SJCRH30 (cell line): Measurements from ENCODE around the gene ACTN1. TPM values are rescaled to one million over a fixed set of nuclear protein-coding genes. Genes with fewer than 3 reads are reported as not detected.

Source experiments
- DNase-seq, 2 experiments: peaks; one replicate each; pipeline ENCODE4 v3.0.0-alpha.2; 2015 to 2020
- H3K27ac ChIP-seq: fragments of 250-450 bp; sonication (Bioruptor Pico); 2 replicates; pipeline ENCODE4 v1.5.1; 2020; ENCODE audit warnings: mild to moderate bottlenecking, moderate library complexity
- H3K27me3 ChIP-seq: fragments of 250-450 bp; sonication (Bioruptor Pico); 2 replicates; pipeline ENCODE4 v1.5.1; 2020; ENCODE audit warnings: mild to moderate bottlenecking, moderate library complexity
- H3K36me3 ChIP-seq: fragments of 250-450 bp; sonication (Bioruptor Pico); 2 replicates; pipeline ENCODE4 v1.5.1; 2020; ENCODE audit warnings: mild to moderate bottlenecking, moderate library complexity
- H3K4me1 ChIP-seq: fragments of 250-450 bp; sonication (Bioruptor Pico); 2 replicates; pipeline ENCODE4 v1.5.1; 2020; ENCODE audit warnings: mild to moderate bottlenecking, moderate library complexity
- H3K4me3 ChIP-seq: fragments of 250-450 bp; sonication (Bioruptor Pico); 2 replicates; pipeline ENCODE4 v1.5.1; 2020; ENCODE audit warnings: mild to moderate bottlenecking, moderate library complexity
- H3K9me3 ChIP-seq: fragments of 250-450 bp; sonication (Bioruptor Pico); replicated peaks from 2 replicates; pipeline ENCODE4 v1.5.1; 2020; ENCODE audit warnings: mild to moderate bottlenecking, moderate library complexity
- total RNA-seq: library from RNA; depleted of rRNA; stranded (reverse); fragments of >200 nt; shearing (Covaris generic); gene quantifications from 2 replicates; pipeline ENCODE4 v1.2.3, GENCODE V29; 2014

ACTN1 gene
- total RNA-seq, 1 experiment from 2014 or later = 101 TPM

- no peak for DNase-seq
- Histone ChIP-seq H3K9me3 (no peaks in the 10 kb centered on the region), H3K27me3 (no peaks in the 10 kb centered on the region), H3K36me3 (peaks cover 17% of the 10 kb centered on the region), H3K27ac (no peak overlapping the region; the same call in 1 of the 2 replicates), H3K4me1 (peaks cover 75% of the 10 kb centered on the region), H3K4me3 (no peak overlapping the region)
These were observed 10.4 kb downstream of the ACTN1 start for GRCh38 chr14:68968721-68969120.

- H3K36me3 ChIP-seq = peaks cover 10% of the 10 kb centered on the region
These were observed 11.1 kb downstream of the ACTN1 start for GRCh38 chr14:68968051-68968450.

GRCh38 chr14:68967459-68967940, 11.6 kb downstream of the ACTN1 start:
- H3K27me3 ChIP-seq = no peaks in the 10 kb centered on the region
- H3K4me3 ChIP-seq = no peak overlapping the region
- H3K27ac ChIP-seq = peak overlapping the region; percentile 68
- H3K4me1 ChIP-seq = peaks cover 79% of the 10 kb centered on the region
- DNase-seq = no peak
- no peaks in the 10 kb centered on the region for H3K9me3 ChIP-seq
- H3K36me3 ChIP-seq = peaks cover 6% of the 10 kb centered on the region; the same call in 1 of the 2 replicates

More at GRCh38 chr14:68968051-68968450, 11.1 kb downstream of the ACTN1 start:
- no peak for DNase-seq
- Histone ChIP-seq H3K9me3 (no peaks in the 10 kb centered on the region), H3K4me1 (peaks cover 79% of the 10 kb centered on the region), H3K27me3 (no peaks in the 10 kb centered on the region), H3K27ac (no peak overlapping the region; the same call in 1 of the 2 replicates), H3K4me3 (no peak overlapping the region)

GRCh38 chr14:68966872-68967301, 12.2 kb downstream of the ACTN1 start:
- Histone ChIP-seq H3K27ac (peak overlapping the region; percentile 68), H3K4me1 (peaks cover 79% of the 10 kb centered on the region)
- DNase-seq = peak; percentile 82 to 85

GRCh38 chr14:68965261-68965761, 13.8 kb downstream of the ACTN1 start:
- H3K9me3 ChIP-seq = no peaks in the 10 kb centered on the region
- H3K27ac ChIP-seq = peak overlapping the region; percentile 50; the same call in 1 of the 2 replicates
- H3K27me3 ChIP-seq = no peaks in the 10 kb centered on the region
- no peak overlapping the region for H3K4me3 ChIP-seq
- H3K4me1 ChIP-seq = peaks cover 68% of the 10 kb centered on the region
- no peaks in the 10 kb centered on the region; the same call in 1 of the 2 replicates for H3K36me3 ChIP-seq
- DNase-seq = no peak

More at GRCh38 chr14:68966872-68967301, 12.2 kb downstream of the ACTN1 start:
- Histone ChIP-seq H3K4me3 (no peak overlapping the region), H3K36me3 (peaks cover 6% of the 10 kb centered on the region; the same call in 1 of the 2 replicates), H3K27me3 (no peaks in the 10 kb centered on the region), H3K9me3 (no peaks in the 10 kb centered on the region)

GRCh38 chr14:68964300-68965093, 14.6 kb downstream of the ACTN1 start:
- Histone ChIP-seq H3K4me3 (no peak overlapping the region), H3K9me3 (no peaks in the 10 kb centered on the region), H3K36me3 (no peaks in the 10 kb centered on the region; the same call in 1 of the 2 replicates), H3K4me1 (peaks cover 60% of the 10 kb centered on the region), H3K27ac (peak overlapping the region; percentile 50), H3K27me3 (no peaks in the 10 kb centered on the region)
- peak; percentile 73 to 76 for DNase-seq

GRCh38 chr14:68962681-68963080, 16.4 kb downstream of the ACTN1 start:
- Histone ChIP-seq H3K27me3 (no peaks in the 10 kb centered on the region), H3K27ac (no peak overlapping the region), H3K4me1 (peaks cover 60% of the 10 kb centered on the region), H3K4me3 (no peak overlapping the region), H3K9me3 (no peaks in the 10 kb centered on the region), H3K36me3 (peaks cover under 1% of the 10 kb centered on the region)
- DNase-seq = no peak

- peaks cover 7% of the 10 kb centered on the region for H3K36me3 ChIP-seq
- no peaks in the 10 kb centered on the region for H3K9me3 ChIP-seq
- H3K27ac ChIP-seq = no peak overlapping the region
- peaks cover 57% of the 10 kb centered on the region for H3K4me1 ChIP-seq
- H3K4me3 ChIP-seq = no peak overlapping the region
- no peaks in the 10 kb centered on the region for H3K27me3 ChIP-seq
- peak in 1 of 2 experiments; percentile 35 for DNase-seq
These were observed 17.1 kb downstream of the ACTN1 start for GRCh38 chr14:68961781-68962584.

- no peak overlapping the region for H3K27ac ChIP-seq
- H3K4me1 ChIP-seq = peaks cover 51% of the 10 kb centered on the region
- H3K9me3 ChIP-seq = no peaks in the 10 kb centered on the region
- DNase-seq = no peak
- H3K27me3 ChIP-seq = no peaks in the 10 kb centered on the region
- H3K36me3 ChIP-seq = peaks cover 11% of the 10 kb centered on the region
- no peak overlapping the region for H3K4me3 ChIP-seq
These were observed 17.7 kb downstream of the ACTN1 start for GRCh38 chr14:68961361-68961760.

- H3K27ac ChIP-seq = no peak overlapping the region
- H3K4me3 ChIP-seq = no peak overlapping the region
- no peak for DNase-seq
- no peaks in the 10 kb centered on the region for H3K9me3 ChIP-seq
- H3K36me3 ChIP-seq = peaks cover 11% of the 10 kb centered on the region
- no peaks in the 10 kb centered on the region for H3K27me3 ChIP-seq
- H3K4me1 ChIP-seq = peaks cover 38% of the 10 kb centered on the region
These were observed 19.0 kb downstream of the ACTN1 start for GRCh38 chr14:68960123-68960522.

GRCh38 chr14:68959035-68959434, 20.1 kb downstream of the ACTN1 start:
- DNase-seq = no peak
- no peak overlapping the region for H3K4me3 ChIP-seq
- H3K9me3 ChIP-seq = no peaks in the 10 kb centered on the region
- H3K27ac ChIP-seq = no peak overlapping the region
- no peaks in the 10 kb centered on the region for H3K27me3 ChIP-seq
- H3K36me3 ChIP-seq = peaks cover 11% of the 10 kb centered on the region
- H3K4me1 ChIP-seq = peaks cover 28% of the 10 kb centered on the region

GRCh38 chr14:68958553-68958952, 20.5 kb downstream of the ACTN1 start:
- peaks cover 23% of the 10 kb centered on the region for H3K4me1 ChIP-seq
- peak in 1 of 2 experiments; percentile 30 for DNase-seq
- no peaks in the 10 kb centered on the region for H3K9me3 ChIP-seq
- no peak overlapping the region for H3K27ac ChIP-seq
- no peak overlapping the region for H3K4me3 ChIP-seq
- H3K27me3 ChIP-seq = no peaks in the 10 kb centered on the region
- peaks cover 11% of the 10 kb centered on the region for H3K36me3 ChIP-seq

- no peaks in the 10 kb centered on the region for H3K27me3 ChIP-seq
- DNase-seq = no peak
- no peak overlapping the region for H3K4me3 ChIP-seq
- H3K36me3 ChIP-seq = peaks cover 11% of the 10 kb centered on the region
- no peaks in the 10 kb centered on the region for H3K9me3 ChIP-seq
- H3K27ac ChIP-seq = no peak overlapping the region
- peaks cover 28% of the 10 kb centered on the region for H3K4me1 ChIP-seq
These were observed 21.3 kb downstream of the ACTN1 start for GRCh38 chr14:68957775-68958174.

- Histone ChIP-seq H3K4me1 (peaks cover 39% of the 10 kb centered on the region), H3K27ac (no peak overlapping the region), H3K9me3 (no peaks in the 10 kb centered on the region), H3K27me3 (no peaks in the 10 kb centered on the region), H3K4me3 (no peak overlapping the region), H3K36me3 (peaks cover 11% of the 10 kb centered on the region)
- DNase-seq = no peak
These were observed 22.4 kb downstream of the ACTN1 start for GRCh38 chr14:68956724-68957123.

GRCh38 chr14:68955851-68956179, 23.3 kb downstream of the ACTN1 start:
- Histone ChIP-seq H3K4me3 (no peak overlapping the region), H3K27me3 (no peaks in the 10 kb centered on the region), H3K9me3 (no peaks in the 10 kb centered on the region), H3K4me1 (peaks cover 48% of the 10 kb centered on the region), H3K27ac (no peak overlapping the region), H3K36me3 (peaks cover 11% of the 10 kb centered on the region)
- DNase-seq = no peak
